ENCODE measurements around the gene CDCA5.

- TF ChIP-seq POLR2A (IDR thresholded peaks at IDR 0.05; ENCODE audit: low read depth, low read length) (no peak; the same call in 1 of the 2 replicates), TAF1 (IDR thresholded peaks at IDR 0.05; ENCODE audit: low read depth, low read length) (no peak), POLR2AphosphoS5 (IDR thresholded peaks at IDR 0.05; ENCODE audit: low read depth, low read length) (peak; percentile 51; the same call in 1 of the 2 replicates), SPI1 (IDR thresholded peaks at IDR 0.05; ENCODE audit: low read depth, low read length) (no peak), POU2F2 (IDR thresholded peaks at IDR 0.05; ENCODE audit: low read depth, low read length) (no peak), PAX5 (IDR thresholded peaks at IDR 0.05; ENCODE audit: insufficient read depth, low read length, severe bottlenecking) (no peak)
These were observed 42.9 kb upstream of the CDCA5 start for GRCh38 chr11:65126624-65127274.

Data from GM12891 (cell line).